Activated effector memory CD4-positive, alpha-beta T cell treated with Interleukin-2 at 50 U/mL for 16 hours (primary cell): ENCODE results near the gene TMEM14C.
"Not testable (repeated sequence)": the region's sequence is repeated elsewhere in the genome, so short reads cannot be mapped to it uniquely, and the experiment has no call there.

Experiments used
- DNase-seq: peaks from one replicate; pipeline ENCODE4 v3.0.0-alpha.2; 2020

Gene TMEM14C

GRCh38 chr6:10721850-10722569 is 860 bp upstream of the TMEM14C start:
- DNase-seq = no peak

- DNase-seq = no peak
These were observed 375 bp upstream of the TMEM14C start for GRCh38 chr6:10722570-10722819.

- no peak for DNase-seq
These were observed 654 bp downstream of the TMEM14C start for GRCh38 chr6:10723567-10723881.

- DNase-seq = no peak
These were observed 2.2 kb downstream of the TMEM14C start for GRCh38 chr6:10725044-10725443.

GRCh38 chr6:10725716-10726115 is 2.8 kb downstream of the TMEM14C start:
- DNase-seq = no peak

- no peak for DNase-seq
These were observed 7.4 kb downstream of the TMEM14C start for GRCh38 chr6:10730254-10730653.

GRCh38 chr6:10733151-10733715 is 10.4 kb downstream of the TMEM14C start:
- DNase-seq = no peak

GRCh38 chr6:10733863-10734262 is 11.0 kb downstream of the TMEM14C start:
- DNase-seq = no peak

GRCh38 chr6:10736731-10737130 is 13.9 kb downstream of the TMEM14C start:
- no peak for DNase-seq

- DNase-seq = no peak
These were observed 17.2 kb downstream of the TMEM14C start for GRCh38 chr6:10740061-10740460.

- DNase-seq = not testable (repeated sequence)
These were observed 18.8 kb downstream of the TMEM14C start for GRCh38 chr6:10741643-10742042.

- DNase-seq = no peak
These were observed 19.4 kb downstream of the TMEM14C start for GRCh38 chr6:10742251-10742650.

GRCh38 chr6:10743515-10743914 is 20.6 kb downstream of the TMEM14C start:
- DNase-seq = no peak

GRCh38 chr6:10745116-10745515 is 22.2 kb downstream of the TMEM14C start:
- no peak for DNase-seq

- DNase-seq = no peak
These were observed 24.0 kb downstream of the TMEM14C start for GRCh38 chr6:10746915-10747250.

- DNase-seq = peak; percentile 99
These were observed 24.5 kb downstream of the TMEM14C start, which contains the start of gene TMEM14B for GRCh38 chr6:10747251-10747972. TSS of gene TMEM14B (plus strand) at chr6:10747805. CDS start at chr6:10749246, 1,441 bp downstream.

- no peak for DNase-seq
These were observed 26.9 kb downstream of the TMEM14C start for GRCh38 chr6:10749734-10750133.

- not testable (repeated sequence) for DNase-seq
These were observed 27.7 kb downstream of the TMEM14C start for GRCh38 chr6:10750568-10750967.

GRCh38 chr6:10751757-10752156 is 28.9 kb downstream of the TMEM14C start:
- not testable (repeated sequence) for DNase-seq

GRCh38 chr6:10756085-10756484 is 33.2 kb downstream of the TMEM14C start:
- DNase-seq = no peak

GRCh38 chr6:10759312-10759839 is 36.5 kb downstream of the TMEM14C start:
- DNase-seq = no peak

GRCh38 chr6:10759884-10760329 is 37.0 kb downstream of the TMEM14C start:
- no peak for DNase-seq

GRCh38 chr6:10763006-10763405 is 40.1 kb downstream of the TMEM14C start:
- DNase-seq = no peak

- DNase-seq = no peak
These were observed 46.5 kb downstream of the TMEM14C start for GRCh38 chr6:10769419-10769818.
